Measurements from ENCODE around the gene RPH3AL. TPM values are rescaled to one million over a fixed set of nuclear protein-coding genes. Genes with fewer than 3 reads are reported as not detected.

Gene RPH3AL
- total and polyA plus RNA-seq, 10 of the 15 experiments (the other 5 are each of a cell fraction or from before 2014, with no cell fraction given), result 0.04 to 1.2 (median 0.47) TPM; not detected in 2

DNA sequence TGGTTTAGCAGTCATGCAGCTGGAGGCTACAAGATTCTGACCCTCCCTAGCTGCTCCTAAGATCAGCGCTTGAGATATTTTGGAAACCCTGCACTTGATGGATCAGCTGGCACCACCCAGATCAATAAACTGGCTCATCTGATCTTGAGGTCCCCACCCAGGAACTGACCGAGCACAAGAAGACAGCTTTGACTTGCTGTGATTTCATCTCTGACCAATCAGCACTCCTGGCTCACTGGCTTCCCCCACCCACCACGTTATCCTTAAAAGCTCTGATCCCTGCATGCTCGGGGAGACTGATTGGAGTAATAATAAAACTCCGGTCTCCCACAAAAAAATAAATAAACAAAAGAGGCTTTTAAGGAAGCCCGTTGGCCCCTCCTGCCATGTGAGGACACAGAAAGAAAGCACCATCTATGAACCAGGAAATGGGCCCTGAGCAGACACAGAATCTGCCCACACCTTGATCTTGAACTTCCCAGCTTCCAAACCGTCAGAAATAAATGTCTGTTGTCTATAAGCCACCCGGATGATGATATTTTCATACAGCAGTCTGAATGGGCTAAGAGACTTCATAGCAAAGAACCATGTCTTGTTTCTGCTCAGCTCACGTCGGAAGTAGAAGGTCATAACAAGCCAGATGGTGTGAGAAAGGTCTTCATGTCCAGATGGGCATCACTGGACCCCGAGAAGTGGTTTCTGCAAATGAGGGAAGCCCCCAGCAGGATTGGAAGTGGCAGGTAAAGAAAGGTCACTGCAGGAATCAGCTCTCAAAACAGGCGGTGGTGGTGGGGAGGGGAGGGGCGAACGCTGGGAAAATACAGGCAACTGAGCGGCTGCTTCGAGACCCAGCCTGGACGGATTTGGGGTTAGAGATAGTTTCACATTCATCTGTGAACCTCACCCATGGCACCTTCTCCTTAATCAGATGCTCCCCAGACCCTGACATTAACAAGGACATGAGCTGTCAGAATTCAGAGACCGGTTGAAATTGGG is 19.8 kb upstream of the RPH3AL start:
- Histone ChIP-seq H3K4me2 (ENCODE audit: control insufficient read depth, insufficient read depth) (no peak overlapping the region), H3K4me1 (ENCODE audit: control insufficient read depth, insufficient read depth, low read length) (no peaks in the 10 kb centered on the region), H3K79me2 (ENCODE audit: control insufficient read depth, insufficient read depth, low read length) (no peaks in the 10 kb centered on the region), H3K27me3 (replicated peaks in 1 of 2; ENCODE audit: control insufficient read depth in 2 of 2, insufficient read depth in 2 of 2, low read length in 1 of 2) (no peaks in the 10 kb centered on the region; a peak in 1 of 4 replicates), H3K27ac (ENCODE audit: control insufficient read depth, insufficient read depth) (no peak overlapping the region), H2AFZ (ENCODE audit: control insufficient read depth, low read depth, low read length) (no peak overlapping the region), H3K9ac (ENCODE audit: control insufficient read depth, insufficient read depth, low read length) (no peak overlapping the region), H4K20me1 (ENCODE audit: control insufficient read depth, insufficient read depth) (no peaks in the 10 kb centered on the region), H3K9me3 (replicated peaks; ENCODE audit: control insufficient read depth, insufficient read depth, low read length) (no peaks in the 10 kb centered on the region; the same call in 2 of the 3 replicates), H3K4me3 (no peak overlapping the region), H3K36me3 (ENCODE audit: control insufficient read depth in 2 of 2, insufficient read depth in 2 of 2, low read length in 1 of 2) (no peaks in the 10 kb centered on the region)
- no TSS peak for BruUV-seq (replicated peaks)
- FAIRE-seq (no peak), ATAC-seq (no peak), DNase-seq (ENCODE audit: low read depth, low spot score) (no peak)
- no peak for TF ChIP-seq CBX5 (IDR thresholded peaks at IDR 0.05; ENCODE audit: low read depth)
- TF ChIP-seq, protein P1, sequence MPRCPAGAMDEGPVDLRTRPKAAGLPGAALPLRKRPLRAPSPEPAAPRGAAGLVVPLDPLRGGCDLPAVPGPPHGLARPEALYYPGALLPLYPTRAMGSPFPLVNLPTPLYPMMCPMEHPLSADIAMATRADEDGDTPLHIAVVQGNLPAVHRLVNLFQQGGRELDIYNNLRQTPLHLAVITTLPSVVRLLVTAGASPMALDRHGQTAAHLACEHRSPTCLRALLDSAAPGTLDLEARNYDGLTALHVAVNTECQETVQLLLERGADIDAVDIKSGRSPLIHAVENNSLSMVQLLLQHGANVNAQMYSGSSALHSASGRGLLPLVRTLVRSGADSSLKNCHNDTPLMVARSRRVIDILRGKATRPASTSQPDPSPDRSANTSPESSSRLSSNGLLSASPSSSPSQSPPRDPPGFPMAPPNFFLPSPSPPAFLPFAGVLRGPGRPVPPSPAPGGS (IDR thresholded peaks at IDR 0.05; ENCODE audit: borderline replicate concordance, insufficient read depth, low read depth, low read length, poor library complexity, severe bottlenecking), result no peak
- TF ChIP-seq NR2F1 (conservative IDR thresholded peaks at IDR 0.05), result no peak
- TF ChIP-seq RFX5 (IDR thresholded peaks at IDR 0.05; ENCODE audit: low read depth, low read length), result no peak
- ChIA-PET SMC1A (ENCODE audit: uncharacterized antibody, unreplicated experiment) (no interaction called here), POLR2A (no interaction called here), CTCF (no interaction called here), RAD21 (ENCODE audit: unreplicated experiment) (no interaction called here)
- WGBS (ENCODE audit: insufficient coverage, insufficient replicate concordance, low lambda C conversion rate, missing lambda C conversion rate), result 38% methylated on average over 18 of the region's 18 CpGs
- in situ Hi-C loops (cut with MboI) (no loop called here), intact Hi-C loops (cut with micrococcal nuclease; ENCODE audit: unreplicated experiment) (no loop called here)

DNA sequence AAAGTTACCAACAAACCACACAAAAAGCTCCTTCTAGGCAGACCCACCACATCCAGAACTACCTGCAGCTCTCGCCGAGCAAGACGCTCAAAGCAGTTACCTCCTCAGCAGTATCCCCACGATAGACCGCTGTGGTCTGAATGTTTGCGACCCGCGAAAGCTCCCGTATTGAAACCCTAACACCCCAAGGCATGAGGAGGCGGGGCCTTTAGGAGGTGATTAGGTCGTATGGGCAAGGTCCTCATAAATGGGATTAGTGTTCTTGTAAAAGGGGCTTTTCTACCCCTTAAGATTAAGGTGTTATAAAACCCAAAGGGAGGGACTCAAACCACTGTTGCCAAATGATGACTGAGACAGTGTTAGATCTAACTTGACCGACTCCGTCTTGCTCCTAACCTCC is 19.0 kb upstream of the RPH3AL start:
- in situ Hi-C loops (cut with MboI), result no loop called here
- H3K36me3 ChIP-seq (ENCODE audit: control insufficient read depth in 2 of 2, insufficient read depth in 2 of 2, low read length in 1 of 2), result no peaks in the 10 kb centered on the region
- no peak overlapping the region for H3K27ac ChIP-seq (ENCODE audit: control insufficient read depth, insufficient read depth)
- ChIA-PET RAD21 (ENCODE audit: unreplicated experiment) (no interaction called here), POLR2A (no interaction called here), CTCF (no interaction called here), SMC1A (ENCODE audit: uncharacterized antibody, unreplicated experiment) (no interaction called here)
- no peak for ATAC-seq
- no peak overlapping the region for H3K9ac ChIP-seq (ENCODE audit: control insufficient read depth, insufficient read depth, low read length)
- BruUV-seq (replicated peaks), result no TSS peak
- H3K4me2 ChIP-seq (ENCODE audit: control insufficient read depth, insufficient read depth), result no peak overlapping the region
- H3K9me3 ChIP-seq (replicated peaks; ENCODE audit: control insufficient read depth, insufficient read depth, low read length), result no peaks in the 10 kb centered on the region; the same call in 2 of the 3 replicates
- no peak for DNase-seq (ENCODE audit: low read depth, low spot score)
- FAIRE-seq, result no peak
- intact Hi-C loops (cut with micrococcal nuclease; ENCODE audit: unreplicated experiment), result no loop called here
- H3K79me2 ChIP-seq (ENCODE audit: control insufficient read depth, insufficient read depth, low read length), result no peaks in the 10 kb centered on the region
- H3K4me1 ChIP-seq (ENCODE audit: control insufficient read depth, insufficient read depth, low read length), result no peaks in the 10 kb centered on the region
- no peaks in the 10 kb centered on the region for H4K20me1 ChIP-seq (ENCODE audit: control insufficient read depth, insufficient read depth)
- WGBS (ENCODE audit: insufficient coverage, insufficient replicate concordance, low lambda C conversion rate, missing lambda C conversion rate), result 73% methylated on average over 13 of the region's 13 CpGs
- H2AFZ ChIP-seq (ENCODE audit: control insufficient read depth, low read depth, low read length), result no peak overlapping the region
- no peak overlapping the region for H3K4me3 ChIP-seq
- no peaks in the 10 kb centered on the region; a peak in 1 of 4 replicates for H3K27me3 ChIP-seq (replicated peaks in 1 of 2; ENCODE audit: control insufficient read depth in 2 of 2, insufficient read depth in 2 of 2, low read length in 1 of 2)
- TF ChIP-seq WRNIP1 (IDR thresholded peaks at IDR 0.05; ENCODE audit: borderline replicate concordance, low read depth, low read length), result no peak
- no peak for TF ChIP-seq RFX5 (IDR thresholded peaks at IDR 0.05; ENCODE audit: low read depth, low read length)
- no peak for TF ChIP-seq SREBF1 (IDR thresholded peaks at IDR 0.05; ENCODE audit: low read length)
- TF ChIP-seq NBN (IDR thresholded peaks at IDR 0.05), result no peak
- no peak for TF ChIP-seq ATF7 (IDR thresholded peaks at IDR 0.05; ENCODE audit: low read depth)
- no peak for TF ChIP-seq SUPT20H (IDR thresholded peaks at IDR 0.05; ENCODE audit: borderline replicate concordance, control insufficient read depth, low read depth, low read length)
- no peak for TF ChIP-seq MEF2A (IDR thresholded peaks at IDR 0.05; ENCODE audit: insufficient read depth, low read depth, low read length)
- TF ChIP-seq, protein P2, sequence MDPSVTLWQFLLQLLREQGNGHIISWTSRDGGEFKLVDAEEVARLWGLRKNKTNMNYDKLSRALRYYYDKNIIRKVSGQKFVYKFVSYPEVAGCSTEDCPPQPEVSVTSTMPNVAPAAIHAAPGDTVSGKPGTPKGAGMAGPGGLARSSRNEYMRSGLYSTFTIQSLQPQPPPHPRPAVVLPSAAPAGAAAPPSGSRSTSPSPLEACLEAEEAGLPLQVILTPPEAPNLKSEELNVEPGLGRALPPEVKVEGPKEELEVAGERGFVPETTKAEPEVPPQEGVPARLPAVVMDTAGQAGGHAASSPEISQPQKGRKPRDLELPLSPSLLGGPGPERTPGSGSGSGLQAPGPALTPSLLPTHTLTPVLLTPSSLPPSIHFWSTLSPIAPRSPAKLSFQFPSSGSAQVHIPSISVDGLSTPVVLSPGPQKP (IDR thresholded peaks at IDR 0.05; ENCODE audit: low read depth, low read length), result no peak
- no peak for TF ChIP-seq TCF12 (IDR thresholded peaks at IDR 0.05; ENCODE audit: low read depth, low read length)
- TF ChIP-seq CBFB (IDR thresholded peaks at IDR 0.05; ENCODE audit: low read depth), result no peak
- no peak for TF ChIP-seq CREB1 (IDR thresholded peaks at IDR 0.05; ENCODE audit: low read depth)
- TF ChIP-seq ETV6 (conservative IDR thresholded peaks at IDR 0.05 in 1 of 2, IDR thresholded peaks at IDR 0.05 in 1 of 2; ENCODE audit: borderline replicate concordance in 1 of 2, low read depth in 1 of 2), result no peak
